Neural cell (in vitro differentiated cells): ENCODE results near the gene TRAPPC14.

Experiments used
- TAF1 ChIP-seq: IDR thresholded peaks from 2 replicates; pipeline ENCODE4 v1.6.1; 2012; ENCODE audit warnings: low read depth
- TF ChIP-seq, protein P1 (sequence below): fragments of 450-650 bp; IDR thresholded peaks from 2 replicates; pipeline ENCODE4 v1.5.1; 2014; ENCODE audit warnings: antibody characterized with exemption, mild to moderate bottlenecking, moderate library complexity; ENCODE audit not compliant: poor library complexity, severe bottlenecking

- no peak for TF ChIP-seq TAF1
- TF ChIP-seq, protein P1, sequence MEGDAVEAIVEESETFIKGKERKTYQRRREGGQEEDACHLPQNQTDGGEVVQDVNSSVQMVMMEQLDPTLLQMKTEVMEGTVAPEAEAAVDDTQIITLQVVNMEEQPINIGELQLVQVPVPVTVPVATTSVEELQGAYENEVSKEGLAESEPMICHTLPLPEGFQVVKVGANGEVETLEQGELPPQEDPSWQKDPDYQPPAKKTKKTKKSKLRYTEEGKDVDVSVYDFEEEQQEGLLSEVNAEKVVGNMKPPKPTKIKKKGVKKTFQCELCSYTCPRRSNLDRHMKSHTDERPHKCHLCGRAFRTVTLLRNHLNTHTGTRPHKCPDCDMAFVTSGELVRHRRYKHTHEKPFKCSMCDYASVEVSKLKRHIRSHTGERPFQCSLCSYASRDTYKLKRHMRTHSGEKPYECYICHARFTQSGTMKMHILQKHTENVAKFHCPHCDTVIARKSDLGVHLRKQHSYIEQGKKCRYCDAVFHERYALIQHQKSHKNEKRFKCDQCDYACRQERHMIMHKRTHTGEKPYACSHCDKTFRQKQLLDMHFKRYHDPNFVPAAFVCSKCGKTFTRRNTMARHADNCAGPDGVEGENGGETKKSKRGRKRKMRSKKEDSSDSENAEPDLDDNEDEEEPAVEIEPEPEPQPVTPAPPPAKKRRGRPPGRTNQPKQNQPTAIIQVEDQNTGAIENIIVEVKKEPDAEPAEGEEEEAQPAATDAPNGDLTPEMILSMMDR = no peak
Observed at GRCh38 chr7:100122067-100122466, 36.5 kb downstream of the TRAPPC14 start.
